Vagina (tissue), 2 donors: Measurements from ENCODE around the gene MAP3K8.

Source experiments
- CTCF ChIP-seq, 3 experiments: fragments of 450-650 bp in 2 of 3; fragments of 200-600 bp in 1 of 3; sonication (generic) in 1 of 3; IDR thresholded peaks; one replicate each; pipeline ENCODE4 v1.5.1; 2017 to 2019; ENCODE audit warnings: antibody characterized with exemption in 3 of 3, mild to moderate bottlenecking in 2 of 3, moderate library complexity in 2 of 3
- POLR2AphosphoS5 ChIP-seq, 2 donors: sonication (generic); formaldehyde crosslinking; IDR thresholded peaks; one replicate each; pipeline ENCODE4 v1.9.0; 2017; ENCODE audit warnings: antibody characterized with exemption in 2 of 2, mild to moderate bottlenecking in 2 of 2, low read depth in 1 of 2; ENCODE audit not compliant: insufficient read depth in 1 of 2

GRCh38 chr10:30403494-30403893 lies 30.5 kb upstream of the MAP3K8 start:
- no peak for TF ChIP-seq CTCF (IDR thresholded peaks at IDR 0.05)
- no peak for TF ChIP-seq POLR2AphosphoS5 (IDR thresholded peaks at IDR 0.05; ENCODE audit: insufficient read depth in 1 of 2, low read depth in 1 of 2)
